GM20431 (cell line): ENCODE data around the gene FGGY.
"Not testable (repeated sequence)": the region's sequence is repeated elsewhere in the genome, so short reads cannot be mapped to it uniquely, and the experiment has no call there.

Experiments used
- in situ Hi-C: fragments of 300-500 bp; cut with MseI, MboI; formaldehyde crosslinking; loops from one replicate; pipeline ENCODE4 v1.15.0; 2020; ENCODE audit warnings: low sequenced_read_pairs; ENCODE audit not compliant: unreplicated experiment

FGGY gene

GRCh38 chr1:59697150-59697800, 400.4 kb downstream of the FGGY start:
- in situ Hi-C loops = loop anchor here (25.0 kb wide), 1 partner anchor 385 kb away; no protein-coding TSS in a partner anchor

DNA sequence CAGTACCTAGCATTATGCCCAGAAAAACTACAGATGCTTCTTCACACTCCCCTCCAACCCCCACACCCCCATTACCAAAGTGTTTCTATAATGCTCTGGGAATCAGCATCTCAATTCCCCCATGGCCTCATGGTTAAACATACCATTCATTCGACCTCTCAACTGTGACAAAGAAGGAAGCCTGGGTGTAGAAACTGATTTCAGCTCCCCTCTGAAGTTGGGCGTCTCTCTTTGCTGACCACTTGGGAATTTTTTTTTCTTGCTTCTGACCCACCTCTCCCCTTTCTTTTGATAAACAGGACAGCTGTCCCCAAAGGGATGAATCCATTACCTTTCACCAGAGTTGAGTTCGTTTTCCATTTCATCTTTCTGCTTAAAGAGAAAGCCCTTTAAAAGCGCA, 401.5 kb downstream of the FGGY start:
- in situ Hi-C loops = loop anchor here (25.0 kb wide), 1 partner anchor 386 kb away; no protein-coding TSS in a partner anchor

DNA sequence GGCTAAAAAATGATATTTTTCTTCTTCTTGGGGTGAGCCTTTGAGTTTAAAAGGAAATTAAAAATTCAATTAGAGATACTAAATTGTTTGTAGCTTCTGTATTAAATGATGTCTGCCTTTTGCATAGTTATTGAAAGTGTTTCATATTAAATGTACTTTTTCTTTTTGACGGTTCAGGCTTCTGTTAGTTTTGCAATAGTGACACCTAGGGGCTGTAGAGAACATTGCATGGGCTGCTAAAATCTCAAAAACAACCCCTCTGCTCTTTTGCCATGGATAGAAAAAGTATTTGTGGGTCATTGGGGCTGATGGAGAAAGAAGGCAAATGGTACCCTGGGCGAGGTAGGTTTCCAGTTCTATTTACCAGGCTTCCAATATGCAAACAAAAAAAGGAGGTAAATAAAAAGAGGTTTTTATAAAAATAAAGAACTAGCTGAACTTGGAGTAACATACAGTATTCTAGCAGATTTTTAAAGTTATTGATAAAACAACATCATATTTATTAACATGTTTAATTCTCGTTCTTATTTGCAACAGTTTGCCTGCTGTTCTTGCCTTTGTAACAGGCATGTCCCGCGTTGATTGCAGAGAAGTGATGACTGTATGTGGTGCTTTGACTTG, 402.4 kb downstream of the FGGY start:
- in situ Hi-C loops = loop anchor here (25.0 kb wide), 1 partner anchor 387 kb away; no protein-coding TSS in a partner anchor

- in situ Hi-C loops = loop anchor here (10.0 kb wide), 1 partner anchor 957 kb away; no protein-coding TSS in a partner anchor
These were observed 404.5 kb downstream of the FGGY start for GRCh38 chr1:59701376-59701775.

- in situ Hi-C loops = loop anchor here (10.0 kb wide), 1 partner anchor 959 kb away; no protein-coding TSS in a partner anchor
These were observed 406.5 kb downstream of the FGGY start for GRCh38 chr1:59703226-59703917.

GRCh38 chr1:59703918-59704378, 407.1 kb downstream of the FGGY start:
- in situ Hi-C loops = loop anchor here (10.0 kb wide), 1 partner anchor 959 kb away; no protein-coding TSS in a partner anchor

DNA sequence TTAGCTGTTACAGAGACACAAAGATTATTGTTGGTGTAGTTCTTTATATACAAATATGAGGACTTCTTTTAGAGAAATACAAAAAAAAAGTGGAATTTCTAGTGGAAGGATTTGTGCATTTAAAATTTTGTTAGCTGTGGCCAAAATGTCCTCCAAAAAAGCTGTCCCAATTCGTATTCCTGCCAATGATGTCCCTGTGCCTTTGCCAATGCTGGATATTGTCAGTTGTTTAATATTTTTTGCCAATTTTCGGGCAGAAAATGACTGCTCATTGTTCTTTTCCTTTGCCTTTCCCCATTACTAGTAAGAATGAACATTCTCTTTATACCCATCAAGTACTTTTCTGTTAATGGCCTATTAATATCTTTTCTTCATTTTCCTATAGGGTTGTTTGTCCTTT, 407.8 kb downstream of the FGGY start:
- in situ Hi-C loops = loop anchor here (10.0 kb wide), 1 partner anchor 960 kb away; no protein-coding TSS in a partner anchor

DNA sequence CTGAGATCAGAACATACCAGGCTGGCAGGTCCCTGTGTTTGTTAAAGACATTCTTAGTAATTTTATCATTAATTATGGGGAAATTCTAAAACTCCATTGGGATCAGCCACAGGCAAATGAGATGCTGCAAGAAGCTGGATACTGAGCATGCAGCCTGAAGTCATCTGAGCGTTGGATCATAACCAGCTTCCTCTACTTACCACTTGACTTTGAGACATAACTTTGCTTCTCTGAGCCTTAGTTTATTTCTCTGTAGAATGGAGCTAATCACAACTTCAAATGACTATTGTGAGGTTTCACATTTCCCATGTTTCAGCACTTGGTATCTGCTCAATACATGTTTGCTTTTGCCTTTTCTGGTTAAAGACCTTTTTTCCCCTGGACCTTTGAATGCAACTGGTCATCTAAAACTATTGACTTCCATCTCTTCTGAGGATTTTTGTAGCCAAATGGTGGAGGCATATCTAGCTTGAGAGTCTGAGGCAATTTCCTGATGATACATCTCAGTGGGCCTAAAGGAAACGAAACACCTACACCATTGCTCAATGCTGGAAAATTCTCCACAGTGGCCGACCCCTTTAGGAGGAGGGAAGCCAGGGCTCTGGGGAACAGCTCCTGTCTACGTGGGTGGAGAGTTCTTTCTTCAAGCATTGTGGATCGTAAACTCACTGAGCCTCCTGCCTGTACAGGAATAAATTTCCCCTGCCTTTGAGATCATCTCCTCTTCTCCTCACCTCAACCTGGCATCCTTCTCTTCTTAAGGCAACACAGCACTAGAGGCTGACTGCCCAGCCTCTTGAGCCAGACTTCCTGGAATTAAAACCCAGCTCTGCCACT, 408.8 kb downstream of the FGGY start:
- in situ Hi-C loops = loop anchor here (10.0 kb wide), 1 partner anchor 961 kb away; no protein-coding TSS in a partner anchor

DNA sequence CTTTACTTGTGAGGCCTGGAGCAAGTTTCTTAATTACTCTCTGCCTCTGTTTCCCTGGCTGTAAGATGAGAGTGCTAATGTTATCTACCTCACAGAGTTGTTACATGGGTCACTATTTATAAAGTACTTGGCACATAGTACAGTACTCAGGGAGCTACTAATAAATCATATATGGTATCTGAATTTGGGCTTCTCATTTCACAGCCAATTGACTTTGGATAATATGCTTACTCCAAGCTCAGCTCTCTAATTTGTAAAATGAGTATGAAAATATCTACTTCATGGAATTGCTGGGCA, 409.4 kb downstream of the FGGY start:
- in situ Hi-C loops = loop anchor here (10.0 kb wide), 1 partner anchor 961 kb away; no protein-coding TSS in a partner anchor

- in situ Hi-C loops = loop anchor here (10.0 kb wide), 1 partner anchor 962 kb away; no protein-coding TSS in a partner anchor
These were observed 410.4 kb downstream of the FGGY start for GRCh38 chr1:59707178-59707791.

- in situ Hi-C loops = loop anchor here (10.0 kb wide), 1 partner anchor 965 kb away; no protein-coding TSS in a partner anchor
These were observed 412.4 kb downstream of the FGGY start for GRCh38 chr1:59709333-59709732.

DNA sequence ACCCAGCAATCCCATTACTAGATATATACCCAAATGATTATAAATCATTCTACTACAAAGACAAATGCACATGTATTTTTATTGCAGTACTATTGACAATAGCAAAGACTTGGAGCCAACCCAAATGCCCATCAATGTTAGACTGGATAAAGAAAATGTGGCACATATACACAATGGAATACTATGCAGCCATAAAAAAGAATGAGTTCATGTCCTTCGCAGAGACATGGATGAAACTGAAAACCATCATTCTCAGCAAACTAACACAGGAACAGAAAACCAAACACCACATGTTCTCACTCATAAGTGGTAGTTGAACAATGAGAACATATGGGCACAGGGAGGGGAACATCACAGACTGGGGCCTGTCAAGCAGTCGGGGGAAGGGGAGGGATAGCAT, 414.0 kb downstream of the FGGY start:
- in situ Hi-C loops = not testable (repeated sequence)

DNA sequence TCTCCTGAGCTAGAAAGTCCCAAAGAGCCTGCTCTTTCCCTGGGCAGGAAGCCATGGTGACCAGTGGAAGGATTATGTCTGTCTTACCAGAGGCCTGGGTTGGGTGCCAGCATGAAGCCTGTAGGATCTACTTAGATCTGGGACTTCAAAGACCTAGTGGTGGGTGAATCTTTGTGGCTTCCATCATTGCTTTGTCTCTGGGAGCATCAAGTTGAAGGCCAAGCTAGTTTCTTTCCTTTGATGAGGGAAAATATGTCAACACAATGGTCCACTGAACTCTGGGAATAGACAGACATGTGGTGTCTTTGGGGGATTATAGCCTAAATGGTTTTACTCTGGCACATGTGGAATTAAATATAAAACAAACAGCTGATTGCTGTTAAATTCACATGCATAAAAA, 417.3 kb downstream of the FGGY start:
- in situ Hi-C loops = no loop called here

- in situ Hi-C loops = no loop called here
These were observed 418.1 kb downstream of the FGGY start for GRCh38 chr1:59714966-59715365.

GRCh38 chr1:59716832-59717231, 419.9 kb downstream of the FGGY start:
- in situ Hi-C loops = no loop called here

DNA sequence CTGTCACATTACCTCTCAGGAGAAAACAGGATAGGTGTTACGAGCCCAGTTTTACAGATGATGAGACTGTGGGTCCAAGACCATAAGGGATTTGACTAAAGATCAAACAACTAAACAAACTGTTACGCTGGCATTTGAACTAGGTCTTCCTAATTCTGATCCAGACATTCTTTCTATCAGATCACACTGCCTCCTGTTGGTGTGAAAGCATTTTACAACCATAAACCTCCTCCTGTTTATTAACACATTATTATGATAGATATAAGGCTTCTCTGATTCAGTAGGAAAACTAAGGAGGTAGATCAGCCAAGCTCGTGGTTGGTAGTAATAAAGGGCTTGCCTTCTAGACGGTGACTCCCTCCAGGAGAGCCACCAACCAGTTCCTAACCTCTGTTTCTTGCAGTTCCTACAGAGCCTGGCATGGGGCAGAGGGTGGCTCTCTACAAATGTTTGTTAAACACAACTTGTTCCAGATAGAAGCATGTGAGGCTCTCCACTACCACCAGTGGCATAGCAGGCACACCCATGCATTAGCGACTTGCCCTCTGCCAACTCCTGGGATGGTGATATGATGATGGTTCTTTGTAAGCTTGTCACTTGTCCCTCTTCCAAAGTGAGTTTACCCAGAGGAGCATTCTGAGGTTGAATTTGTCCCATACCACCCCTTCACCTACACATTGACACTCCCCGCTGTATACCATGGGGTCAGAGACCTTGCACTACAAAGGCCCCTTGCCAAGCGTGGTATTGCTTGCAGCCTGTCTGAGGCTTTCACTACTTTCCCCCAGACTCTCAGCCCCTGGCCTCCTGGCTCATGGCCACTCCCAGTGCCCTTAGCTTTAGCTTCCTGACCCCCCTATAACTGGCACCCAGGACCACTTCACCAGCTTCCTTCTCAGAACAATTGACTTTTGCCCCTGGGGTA, 421.4 kb downstream of the FGGY start:
- in situ Hi-C loops = no loop called here

- in situ Hi-C loops = no loop called here
These were observed 422.1 kb downstream of the FGGY start for GRCh38 chr1:59718989-59719360.

GRCh38 chr1:59720326-59721115, 423.6 kb downstream of the FGGY start:
- in situ Hi-C loops = no loop called here
